Measurements from ENCODE around the gene PLS1.
"Not testable (repeated sequence)": the region's sequence is repeated elsewhere in the genome, so short reads cannot be mapped to it uniquely, and the experiment has no call there.

PLS1 gene

GRCh38 chr3:142693136-142693853, 97.1 kb downstream of the PLS1 start:
- no peak for DNase-seq (ENCODE audit: low read depth, low spot score)

DNA sequence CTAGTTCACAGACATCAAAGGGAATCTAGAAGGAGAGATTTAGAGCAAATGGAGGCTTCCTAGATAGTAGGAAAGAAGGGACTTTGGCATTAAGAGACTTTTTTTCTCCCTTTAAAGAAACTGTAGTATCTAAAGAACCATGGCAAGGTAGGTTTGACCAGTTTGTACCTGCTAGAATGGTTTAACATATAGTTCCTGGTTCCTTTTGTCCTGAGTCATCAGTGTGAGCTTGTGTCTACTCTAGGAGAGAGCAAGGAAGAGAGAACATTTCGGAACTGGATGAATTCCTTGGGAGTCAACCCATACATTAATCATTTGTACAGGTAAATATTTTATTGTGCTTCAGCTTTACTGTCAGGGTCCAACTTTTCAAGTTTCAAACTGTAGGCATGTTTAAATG, 98.0 kb downstream of the PLS1 start:
- DNase-seq (ENCODE audit: low read depth, low spot score), result no peak

DNA sequence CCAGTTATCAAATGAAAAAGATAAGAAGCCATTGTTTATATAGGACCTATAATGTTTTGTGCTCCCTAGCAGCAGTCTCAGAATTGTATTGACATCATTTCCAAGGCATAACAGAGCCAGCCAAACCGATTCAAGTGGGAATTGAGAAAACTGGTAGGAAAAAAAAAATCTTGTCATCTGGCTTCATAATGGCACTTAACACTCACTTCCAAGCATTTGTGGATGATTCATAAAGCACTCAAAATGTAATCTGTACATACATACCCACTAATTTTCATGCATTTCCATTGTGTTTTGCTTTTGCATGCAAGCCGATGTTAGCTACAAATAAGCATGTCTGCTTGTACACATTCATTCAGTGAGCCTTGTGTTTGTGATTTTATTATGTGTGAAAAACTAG, 109.0 kb downstream of the PLS1 start:
- DNase-seq (ENCODE audit: low read depth, low spot score), result no peak

GRCh38 chr3:142706321-142707127, 110.3 kb downstream of the PLS1 start:
- DNase-seq (ENCODE audit: low read depth, low spot score), result no peak

- DNase-seq (ENCODE audit: low read depth, low spot score), result no peak
Observed at GRCh38 chr3:142709207-142709606, 113.0 kb downstream of the PLS1 start.

GRCh38 chr3:142714882-142715281, 118.7 kb downstream of the PLS1 start:
- not testable (repeated sequence) for DNase-seq (ENCODE audit: low read depth, low spot score)

DNA sequence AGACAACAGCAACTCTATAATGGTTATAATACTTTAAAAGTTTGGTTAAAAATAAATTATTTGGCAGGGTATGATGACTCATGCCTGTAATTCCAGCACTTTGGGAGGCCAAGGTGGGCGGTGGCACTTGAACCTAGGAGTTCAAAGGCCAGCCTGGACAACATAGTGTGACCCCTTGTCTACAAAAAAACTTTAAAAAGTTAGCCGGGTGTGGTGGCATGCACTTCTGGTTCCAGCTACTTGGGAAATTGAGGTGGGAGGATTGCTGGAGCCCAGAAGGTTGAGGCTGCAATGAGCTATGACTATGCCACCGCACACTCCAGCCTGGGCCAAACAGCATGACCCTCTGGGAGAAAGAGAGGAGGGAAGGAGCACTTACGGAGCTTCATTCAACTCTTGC, 119.9 kb downstream of the PLS1 start:
- DNase-seq (ENCODE audit: low read depth, low spot score), result no peak

DNA sequence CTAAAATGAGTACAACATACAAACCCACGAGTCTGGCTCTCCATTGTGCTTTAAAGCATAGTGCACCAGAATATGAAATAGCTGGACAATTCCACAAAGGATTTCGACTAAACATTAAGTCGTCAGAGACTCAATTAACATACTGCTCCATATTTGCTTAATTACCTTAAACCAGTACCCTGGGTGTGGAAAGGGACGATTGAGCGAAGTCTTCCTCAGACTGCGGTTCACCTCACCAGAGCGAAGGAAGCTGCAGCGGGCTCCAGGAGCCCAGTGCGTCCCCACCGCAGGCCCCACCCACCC, 127.4 kb downstream of the PLS1 start:
- no peak for DNase-seq (ENCODE audit: low read depth, low spot score)

DNA sequence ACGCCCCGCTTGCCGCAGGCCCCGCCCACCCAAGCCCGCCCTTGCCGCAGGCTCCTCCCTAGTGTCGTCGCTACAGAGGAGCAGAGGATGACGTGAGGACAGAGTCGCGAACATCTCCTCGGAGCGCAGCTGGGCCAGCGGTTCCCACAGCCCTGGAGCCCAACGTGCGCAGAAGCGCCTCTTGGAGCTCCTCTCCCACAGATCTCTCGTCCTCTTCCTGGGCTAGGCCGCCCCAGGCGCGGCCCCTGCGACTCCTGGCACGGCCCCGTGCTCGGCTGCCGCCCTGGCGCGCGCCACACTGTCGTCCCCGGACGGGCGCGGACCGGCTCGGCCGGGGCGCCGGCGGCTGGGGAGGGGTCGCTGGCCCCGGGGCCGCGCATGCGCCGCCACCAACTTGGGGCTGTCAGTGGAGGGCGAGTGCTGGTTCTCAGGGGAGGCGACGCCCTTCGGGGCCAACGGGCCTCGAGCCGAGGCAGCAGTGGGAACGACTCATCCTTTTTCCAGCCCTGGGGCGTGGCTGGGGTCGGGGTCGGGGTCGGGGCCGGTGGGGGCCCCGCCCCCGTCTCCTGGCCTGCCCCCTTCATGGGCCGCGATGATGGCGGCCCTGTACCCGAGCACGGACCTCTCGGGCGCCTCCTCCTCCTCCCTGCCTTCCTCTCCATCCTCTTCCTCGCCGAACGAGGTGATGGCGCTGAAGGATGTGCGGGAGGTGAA, 127.9 kb downstream of the PLS1 start, which contains the start of gene TRPC1:
TRPC1 (plus strand) TSS at position 67 of the 714 bp plus-strand sequence; CDS start at position 593, 526 bp downstream.
- peak; percentile 88 for DNase-seq (ENCODE audit: low read depth, low spot score)

GRCh38 chr3:142724682-142725356, 128.6 kb downstream of the PLS1 start:
- peak; percentile 90 for DNase-seq (ENCODE audit: low read depth, low spot score)

GRCh38 chr3:142725357-142725739, 129.2 kb downstream of the PLS1 start:
- no peak for DNase-seq (ENCODE audit: low read depth, low spot score)

DNA sequence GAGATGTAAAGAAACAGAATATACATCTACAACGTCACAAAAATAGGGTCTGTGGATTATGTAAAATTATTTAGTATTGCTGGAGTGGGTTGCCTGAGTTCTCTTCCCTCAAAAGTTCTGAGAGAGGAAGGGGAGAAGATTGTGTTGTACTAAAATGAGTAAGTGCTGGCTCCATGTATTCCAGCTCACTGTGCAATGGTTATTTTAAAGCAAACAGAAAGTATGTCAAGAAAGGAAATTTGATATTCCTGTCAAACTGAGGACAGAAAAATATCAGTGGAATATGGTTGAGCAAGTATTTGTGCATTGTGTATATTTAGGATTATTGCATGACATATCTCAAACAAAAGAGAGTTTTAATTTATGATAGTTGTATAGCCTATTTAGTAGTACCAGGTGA, 129.8 kb downstream of the PLS1 start:
- no peak for DNase-seq (ENCODE audit: low read depth, low spot score)

GRCh38 chr3:142732066-142732465, 135.9 kb downstream of the PLS1 start:
- DNase-seq (ENCODE audit: low read depth, low spot score), result no peak

- no peak for DNase-seq (ENCODE audit: low read depth, low spot score)
Observed at GRCh38 chr3:142734834-142735233, 138.6 kb downstream of the PLS1 start.

GRCh38 chr3:142735462-142735861, 139.3 kb downstream of the PLS1 start:
- no peak for DNase-seq (ENCODE audit: low read depth, low spot score)

DNA sequence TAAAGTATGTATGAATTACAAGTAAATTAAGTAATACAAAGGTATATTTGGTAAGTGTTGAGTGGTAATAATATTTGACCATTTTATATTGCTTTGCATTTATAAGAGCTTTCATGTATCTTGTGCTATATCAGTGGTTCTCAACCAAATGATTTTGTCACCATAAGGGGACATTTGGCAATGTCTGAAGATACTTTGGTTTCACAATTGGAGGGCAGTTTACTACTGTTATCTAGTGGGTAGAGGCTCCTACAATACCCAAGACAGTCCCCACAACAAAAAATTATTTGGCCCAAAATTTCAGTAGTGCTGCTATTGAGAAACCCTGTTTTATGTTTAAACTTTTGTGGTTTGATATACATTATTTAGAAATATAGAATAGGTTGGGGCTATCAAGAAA, 142.2 kb downstream of the PLS1 start:
- DNase-seq (ENCODE audit: low read depth, low spot score), result no peak

GRCh38 chr3:142746646-142747045, 150.5 kb downstream of the PLS1 start:
- DNase-seq (ENCODE audit: low read depth, low spot score), result no peak

DNA sequence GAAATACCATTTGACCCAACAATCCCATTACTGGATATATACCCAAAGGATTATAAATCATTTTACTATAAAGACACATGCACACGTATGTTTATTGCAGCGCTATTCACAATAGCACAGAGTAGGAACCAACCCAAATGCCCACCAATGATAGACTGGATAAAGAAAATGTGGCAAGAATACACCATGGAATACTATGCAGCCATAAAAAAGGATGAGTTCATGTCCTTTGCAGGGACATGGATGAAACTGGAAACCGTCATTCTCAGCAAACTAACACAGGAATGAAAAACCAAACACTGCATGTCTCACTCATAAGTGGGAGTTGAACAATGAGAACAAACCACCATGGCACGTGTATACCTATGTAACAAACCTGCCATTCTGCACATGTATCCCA, 154.3 kb downstream of the PLS1 start:
- DNase-seq (ENCODE audit: low read depth, low spot score), result not testable (repeated sequence)

DNA sequence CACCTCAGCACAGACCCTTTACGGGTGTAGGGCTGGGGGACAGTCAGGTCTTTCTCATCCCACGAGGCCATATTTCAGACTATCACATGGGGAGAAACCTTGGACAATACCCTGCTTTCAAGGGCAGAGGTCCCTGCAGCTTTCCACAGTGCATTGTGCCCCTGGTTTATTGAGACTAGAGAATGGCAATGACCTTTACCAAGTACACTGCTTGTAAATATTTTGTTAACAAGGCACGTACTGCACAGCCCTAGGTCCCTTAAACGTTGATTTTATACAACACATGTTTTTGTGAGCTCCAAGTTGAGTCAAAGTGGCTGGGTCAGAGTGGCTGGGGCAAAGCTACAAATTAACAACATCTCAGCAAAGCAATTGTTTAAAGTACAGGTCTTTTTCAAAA, 156.4 kb downstream of the PLS1 start:
- not testable (repeated sequence) for DNase-seq (ENCODE audit: low read depth, low spot score)

DNA sequence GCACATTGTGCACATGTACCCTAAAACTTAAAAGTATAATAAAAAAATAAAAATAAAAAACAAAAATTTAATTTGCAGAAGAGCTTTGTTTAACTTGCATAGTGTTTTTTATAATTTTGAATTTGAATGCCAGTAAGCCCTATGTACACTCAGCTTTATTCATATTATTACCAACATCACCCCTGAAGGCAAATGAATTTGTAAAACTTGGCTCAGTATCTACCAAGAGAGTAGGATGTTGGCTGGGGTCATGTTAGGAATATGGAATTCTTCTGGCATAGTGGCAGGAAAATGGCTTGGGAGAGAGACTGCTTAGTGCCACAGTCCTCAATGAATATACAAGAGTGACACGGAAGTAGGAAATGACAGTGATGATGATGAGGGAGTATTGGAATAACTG, 158.3 kb downstream of the PLS1 start:
- no peak for DNase-seq (ENCODE audit: low read depth, low spot score)
